DND-41 (cell line): ENCODE results near the gene PCSK9.

Experiments
- ATAC-seq: fragments of 200-7000 bp; cut with Tn5 transposase; 3 replicates; pipeline ENCODE4 v1.9.1; 2021; ENCODE audit warnings: low read depth; ENCODE audit not compliant: insufficient read depth
- DNase-seq: peaks from one replicate; pipeline ENCODE4 v3.0.0-alpha.2; 2020
- H2AFZ ChIP-seq: 2 replicates; pipeline ENCODE4 v1.6.0; 2012; ENCODE audit warnings: low read depth, low read length
- H3K27ac ChIP-seq: 2 replicates; pipeline ENCODE4 v1.5.1; 2012; ENCODE audit warnings: low read length, inconsistent platforms
- H3K27me3 ChIP-seq: fragments of 200-600 bp; sonication (generic); 2 replicates; pipeline ENCODE4 v1.6.0; 2012; ENCODE audit warnings: low read length, mild to moderate bottlenecking, inconsistent platforms; ENCODE audit not compliant: insufficient read depth, poor library complexity
- H3K36me3 ChIP-seq: 2 replicates; pipeline ENCODE4 v1.5.1; 2012; ENCODE audit warnings: low read length, inconsistent platforms; ENCODE audit not compliant: insufficient read depth
- H3K4me1 ChIP-seq: 2 replicates; pipeline ENCODE4 v1.5.1; 2012; ENCODE audit warnings: mild to moderate bottlenecking, low read length; ENCODE audit not compliant: insufficient read depth
- H3K4me2 ChIP-seq: 2 replicates; pipeline ENCODE4 v1.6.0; 2012; ENCODE audit warnings: mild to moderate bottlenecking, moderate library complexity, low read length, inconsistent platforms; ENCODE audit not compliant: insufficient read depth
- H3K4me3 ChIP-seq, 2 experiments: fragments of 200-600 bp in 1 of 2; shearing (Covaris generic) in 1 of 2; 2 replicates each; pipeline ENCODE4 v1.5.1; 2012 to 2016; ENCODE audit warnings: inconsistent platforms in 2 of 2, low read length in 2 of 2, mild to moderate bottlenecking in 2 of 2, low read depth in 1 of 2, moderate library complexity in 1 of 2
- H3K79me2 ChIP-seq: 2 replicates; pipeline ENCODE4 v1.6.0; 2012; ENCODE audit warnings: low read length, inconsistent platforms; ENCODE audit not compliant: insufficient read depth
- H3K9ac ChIP-seq: 2 replicates; pipeline ENCODE4 v1.6.0; 2012; ENCODE audit warnings: low read depth, mild to moderate bottlenecking, inconsistent platforms, low read length, moderate library complexity
- H3K9me3 ChIP-seq: 2 replicates; pipeline ENCODE4 v1.5.1; 2012; ENCODE audit warnings: low read length, moderate library complexity, mild to moderate bottlenecking, inconsistent platforms; ENCODE audit not compliant: insufficient read depth, severe bottlenecking
- H4K20me1 ChIP-seq: 2 replicates; pipeline ENCODE4 v1.6.0; 2012; ENCODE audit warnings: low read length; ENCODE audit not compliant: insufficient read depth
- EZH2 ChIP-seq: IDR thresholded peaks from 3 replicates; pipeline ENCODE4 v1.6.1; 2012; ENCODE audit warnings: borderline replicate concordance, low read depth, mild to moderate bottlenecking, moderate library complexity, low read length, inconsistent platforms; ENCODE audit not compliant: severe bottlenecking
- TF ChIP-seq, protein P1 (sequence below): IDR thresholded peaks from 2 replicates; pipeline ENCODE4 v1.5.1; 2012; ENCODE audit warnings: borderline replicate concordance, low read length, moderate library complexity, mild to moderate bottlenecking; ENCODE audit not compliant: poor library complexity, severe bottlenecking; ENCODE audit errors: extremely low read depth

PCSK9 gene

DNA sequence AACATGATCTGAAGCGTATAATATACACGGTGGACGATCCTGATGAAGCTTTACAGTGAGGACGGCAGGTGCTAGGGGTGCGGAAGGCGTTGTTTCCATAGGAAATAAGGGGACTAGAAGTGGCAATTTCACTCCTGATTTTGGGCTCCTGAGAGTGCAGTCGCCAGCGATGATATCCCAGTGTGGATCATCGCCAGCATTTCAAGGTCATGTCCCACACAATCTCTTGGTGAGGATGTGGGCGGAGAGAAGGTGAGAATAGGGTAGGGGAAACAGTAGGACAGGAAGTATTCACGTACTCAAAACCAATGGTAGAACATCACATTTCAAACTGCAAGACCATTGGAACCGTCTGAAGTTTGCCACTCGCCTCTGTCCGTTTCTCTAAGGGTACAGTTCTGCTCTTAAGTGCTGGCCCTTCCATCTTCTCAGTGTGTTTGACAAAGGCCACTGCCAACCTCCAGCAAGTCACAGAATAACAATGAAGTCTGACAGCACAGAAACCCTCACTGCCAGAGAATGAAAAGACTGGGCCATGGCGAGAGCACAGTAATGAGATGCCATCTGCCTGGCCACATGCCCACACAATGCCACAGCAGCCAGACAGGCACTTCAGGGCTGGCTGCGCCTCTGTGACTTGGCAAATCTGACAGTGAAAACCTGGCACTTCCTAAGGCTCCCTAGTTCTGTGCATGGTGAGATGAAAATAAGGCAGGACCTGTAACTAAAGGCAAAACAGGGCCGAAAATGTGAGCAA lies 27.9 kb downstream of the PCSK9 start:
- Histone ChIP-seq H3K9ac (no peak overlapping the region), H3K36me3 (peaks cover 53% of the 10 kb centered on the region)
- DNase-seq = no peak

DNA sequence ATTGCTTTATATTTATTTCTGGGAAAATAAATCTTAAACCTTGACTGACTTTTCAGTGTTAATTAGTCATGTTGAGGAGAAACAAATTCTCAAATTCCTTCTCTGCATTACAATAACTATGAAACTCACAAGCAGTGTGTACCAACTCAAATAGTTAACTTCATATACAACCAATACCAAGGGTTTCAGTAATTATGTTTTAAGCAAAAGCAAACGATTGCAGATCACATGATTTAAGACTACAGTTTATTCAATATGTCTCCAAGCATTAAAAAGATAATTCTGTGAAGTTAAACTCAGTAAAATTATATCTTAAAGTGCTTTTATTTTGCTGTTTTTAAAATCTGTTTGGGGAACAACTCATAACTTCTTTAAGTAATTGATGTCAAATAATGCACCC lies 28.6 kb downstream of the PCSK9 start:
- no peak overlapping the region for H3K4me2 ChIP-seq
- H3K4me1 ChIP-seq = no peaks in the 10 kb centered on the region
- no peaks in the 10 kb centered on the region for H3K9me3 ChIP-seq
- H3K36me3 ChIP-seq = peaks cover 60% of the 10 kb centered on the region
- H3K27me3 ChIP-seq = no peaks in the 10 kb centered on the region
- no peak overlapping the region for H2AFZ ChIP-seq
- DNase-seq (no peak), ATAC-seq (no peak)
- H3K9ac ChIP-seq = no peak overlapping the region
- H3K4me3 ChIP-seq = no peak overlapping the region
- H4K20me1 ChIP-seq = no peaks in the 10 kb centered on the region
- no peak overlapping the region for H3K27ac ChIP-seq
- no peaks in the 10 kb centered on the region for H3K79me2 ChIP-seq
- TF ChIP-seq, protein P1, sequence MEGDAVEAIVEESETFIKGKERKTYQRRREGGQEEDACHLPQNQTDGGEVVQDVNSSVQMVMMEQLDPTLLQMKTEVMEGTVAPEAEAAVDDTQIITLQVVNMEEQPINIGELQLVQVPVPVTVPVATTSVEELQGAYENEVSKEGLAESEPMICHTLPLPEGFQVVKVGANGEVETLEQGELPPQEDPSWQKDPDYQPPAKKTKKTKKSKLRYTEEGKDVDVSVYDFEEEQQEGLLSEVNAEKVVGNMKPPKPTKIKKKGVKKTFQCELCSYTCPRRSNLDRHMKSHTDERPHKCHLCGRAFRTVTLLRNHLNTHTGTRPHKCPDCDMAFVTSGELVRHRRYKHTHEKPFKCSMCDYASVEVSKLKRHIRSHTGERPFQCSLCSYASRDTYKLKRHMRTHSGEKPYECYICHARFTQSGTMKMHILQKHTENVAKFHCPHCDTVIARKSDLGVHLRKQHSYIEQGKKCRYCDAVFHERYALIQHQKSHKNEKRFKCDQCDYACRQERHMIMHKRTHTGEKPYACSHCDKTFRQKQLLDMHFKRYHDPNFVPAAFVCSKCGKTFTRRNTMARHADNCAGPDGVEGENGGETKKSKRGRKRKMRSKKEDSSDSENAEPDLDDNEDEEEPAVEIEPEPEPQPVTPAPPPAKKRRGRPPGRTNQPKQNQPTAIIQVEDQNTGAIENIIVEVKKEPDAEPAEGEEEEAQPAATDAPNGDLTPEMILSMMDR = no peak
- TF ChIP-seq EZH2 = no peak

More for the DNA sequence above, 27.9 kb downstream of the PCSK9 start:
- no peak for ATAC-seq
- H4K20me1 ChIP-seq = no peaks in the 10 kb centered on the region
- H3K4me2 ChIP-seq = no peak overlapping the region
- H3K4me1 ChIP-seq = no peaks in the 10 kb centered on the region
- H3K4me3 ChIP-seq = no peak overlapping the region
- H3K27ac ChIP-seq = no peak overlapping the region
- H3K79me2 ChIP-seq = no peaks in the 10 kb centered on the region
- no peak for TF ChIP-seq EZH2
- TF ChIP-seq, protein P1 = no peak
- no peaks in the 10 kb centered on the region for H3K9me3 ChIP-seq
- no peaks in the 10 kb centered on the region for H3K27me3 ChIP-seq
- no peak overlapping the region for H2AFZ ChIP-seq

DNA sequence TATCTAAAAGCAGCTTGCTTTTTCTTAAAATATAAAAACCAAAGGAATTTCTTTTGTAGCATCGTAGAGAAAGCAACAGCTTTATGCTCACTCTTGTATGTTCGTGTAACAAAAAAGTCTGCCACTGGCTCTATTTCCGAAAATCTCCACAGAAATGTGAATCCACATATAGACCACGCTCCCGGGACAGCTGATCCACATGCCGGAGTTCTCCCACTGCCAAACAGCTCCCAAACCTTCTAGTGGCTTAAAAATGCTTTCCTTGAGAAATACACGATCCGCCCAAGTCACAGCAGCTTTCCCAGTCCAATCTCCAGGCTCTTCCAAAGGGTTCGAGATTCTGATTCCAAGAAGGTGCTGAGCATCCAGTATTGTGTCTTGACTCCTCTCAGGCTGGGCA lies 29.3 kb downstream of the PCSK9 start:
- Histone ChIP-seq H3K4me1 (no peaks in the 10 kb centered on the region), H3K27me3 (no peaks in the 10 kb centered on the region), H2AFZ (no peak overlapping the region), H3K9me3 (no peaks in the 10 kb centered on the region), H3K9ac (no peak overlapping the region), H3K36me3 (peaks cover 68% of the 10 kb centered on the region), H4K20me1 (no peaks in the 10 kb centered on the region), H3K4me3 (no peak overlapping the region), H3K4me2 (no peak overlapping the region), H3K79me2 (no peaks in the 10 kb centered on the region), H3K27ac (no peak overlapping the region)
- ATAC-seq = no peak
- TF ChIP-seq, protein P1 = no peak
- no peak for TF ChIP-seq EZH2
- DNase-seq = no peak
